Cardiac fibroblast (primary cell): ENCODE measurements around the gene ZCCHC17.

Experiments used
- DNase-seq, 2 donors: peaks; one replicate each; pipeline versions ENCODE4 v3.0.0 to v3.0.0-alpha.2; 2010; ENCODE audit warnings: low read depth in 2 of 2
- H3K4me3 ChIP-seq, 2 donors: replicated peaks in 1 of 2; 1 replicate in 1 of 2; 2 replicates in 1 of 2; pipeline ENCODE4 v1.5.1; 2011; ENCODE audit warnings: low read depth in 2 of 2, low read length in 2 of 2, mild to moderate bottlenecking in 2 of 2, moderate library complexity in 1 of 2
- CTCF ChIP-seq: IDR thresholded peaks from one replicate; pipeline ENCODE4 v1.5.1; 2011; ENCODE audit warnings: low read depth, mild to moderate bottlenecking, low read length, inconsistent platforms

Gene ZCCHC17

GRCh38 chr1:31373056-31373896 lies 76.4 kb downstream of the ZCCHC17 start, which contains the start of gene FABP3:
TSS of gene FABP3 (minus strand) at chr1:31373076. CDS start at chr1:31373014, 62 bp downstream.
- DNase-seq: peak; percentile 59 to 73
- H3K4me3 ChIP-seq: peak within 1 kb of the TSS; percentile 30 to 37
- TF ChIP-seq CTCF: no peak

DNA sequence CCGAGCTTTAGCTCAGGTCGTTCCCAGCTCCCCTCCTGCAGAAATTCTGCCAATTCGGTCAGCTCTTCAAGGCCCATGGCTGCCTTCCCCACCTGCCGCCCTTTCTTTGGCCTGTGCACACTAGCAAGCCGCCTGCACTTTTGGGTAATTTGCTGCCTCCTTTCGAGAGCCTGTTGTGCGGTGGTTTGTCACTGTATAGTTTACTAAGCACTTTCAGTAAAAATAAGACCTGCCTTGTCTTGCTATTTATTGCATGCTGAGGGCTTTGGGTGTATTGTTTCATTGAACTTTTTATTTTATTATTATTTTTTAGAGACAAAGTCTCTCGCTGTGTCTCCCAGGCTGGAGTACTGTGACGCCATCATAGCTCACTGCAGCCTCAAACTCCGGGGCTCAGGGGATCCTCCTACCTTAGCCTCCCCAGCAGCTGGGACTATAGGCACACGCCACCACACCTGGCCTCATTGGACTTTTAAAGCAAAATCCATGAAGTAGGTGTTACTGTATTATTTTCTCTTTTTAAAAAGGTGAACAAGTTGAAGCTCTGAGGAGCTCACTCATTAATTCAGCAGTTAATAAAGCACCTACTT lies 77.2 kb downstream of the ZCCHC17 start:
- TF ChIP-seq CTCF: no peak
- no peak overlapping the region for H3K4me3 ChIP-seq
- no peak for DNase-seq

GRCh38 chr1:31374511-31375196 lies 77.8 kb downstream of the ZCCHC17 start:
- peak; percentile 70 to 78 for DNase-seq

DNA sequence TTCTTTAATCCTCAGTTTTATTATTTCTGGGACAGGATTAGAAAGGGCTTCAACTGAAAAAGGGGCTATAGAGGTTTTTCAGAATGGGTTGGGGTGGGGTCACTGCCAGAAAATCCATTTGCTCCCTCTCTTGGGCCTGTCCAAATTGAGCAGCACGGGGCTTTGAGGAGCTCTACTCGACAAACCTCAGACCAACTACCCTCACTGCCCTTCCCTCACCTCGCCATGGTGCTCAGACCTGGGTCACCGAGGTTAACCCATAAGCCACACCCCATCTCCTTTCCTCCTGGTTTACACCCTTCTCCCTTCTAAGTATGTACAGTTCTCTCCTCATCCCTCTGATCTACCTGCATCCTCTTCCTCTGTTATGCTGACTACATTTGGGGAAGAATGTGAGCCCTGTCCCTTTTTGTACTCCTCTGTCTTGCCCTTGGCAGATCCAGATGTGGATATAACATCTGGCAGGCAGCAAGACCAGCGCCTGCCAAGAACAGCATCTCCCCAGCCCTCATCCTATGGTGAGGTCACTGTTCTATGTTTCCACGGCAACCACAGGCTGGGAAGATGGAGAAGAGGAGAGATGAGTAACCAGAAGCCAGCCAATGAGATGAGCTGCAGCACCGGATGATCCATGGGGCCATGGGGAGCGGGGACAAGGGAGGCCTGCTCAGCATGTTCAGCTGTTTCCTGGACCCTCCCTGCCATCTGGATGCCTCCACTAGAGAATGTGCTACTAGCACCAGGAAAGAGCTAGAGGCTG lies 79.7 kb downstream of the ZCCHC17 start:
- no peak overlapping the region for H3K4me3 ChIP-seq
- TF ChIP-seq CTCF: no peak
- peak; percentile 89 to 99 for DNase-seq

More at GRCh38 chr1:31374511-31375196, 77.8 kb downstream of the ZCCHC17 start:
- TF ChIP-seq CTCF: no peak
- no peak overlapping the region for H3K4me3 ChIP-seq

DNA sequence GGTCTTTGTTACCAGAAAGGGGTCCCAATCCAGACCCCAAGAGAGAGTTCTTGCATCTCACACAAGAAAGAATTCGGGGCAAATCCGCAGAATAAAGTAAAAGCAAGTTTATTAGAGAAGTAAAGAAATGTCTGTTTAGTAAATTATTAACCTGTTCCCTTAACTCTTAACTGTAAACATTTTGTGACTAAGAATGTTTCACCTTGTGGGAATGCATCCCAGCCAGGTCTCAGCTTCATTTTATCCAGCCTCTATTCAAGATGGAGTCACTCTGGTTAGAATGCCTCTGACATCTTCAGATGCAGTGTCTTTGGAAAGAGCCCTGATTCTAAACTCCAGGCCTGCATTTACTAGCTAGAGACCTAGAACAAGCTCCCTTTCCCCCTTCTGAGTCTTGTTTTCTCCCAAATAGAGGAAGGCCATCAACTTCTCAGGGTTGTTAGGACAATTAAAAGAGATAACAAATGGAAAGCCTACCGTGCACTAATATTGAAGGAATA lies 80.6 kb downstream of the ZCCHC17 start:
- TF ChIP-seq CTCF: no peak
- H3K4me3 ChIP-seq: no peak overlapping the region
- no peak for DNase-seq

GRCh38 chr1:31378001-31378400 lies 81.2 kb downstream of the ZCCHC17 start:
- no peak for DNase-seq
- TF ChIP-seq CTCF: no peak
- no peak overlapping the region for H3K4me3 ChIP-seq
